NB4 (cell line): ENCODE measurements around the gene FBN1.

Source experiments
- CTCF ChIP-seq: IDR thresholded peaks from one replicate; pipeline ENCODE4 v1.5.1; 2012; ENCODE audit warnings: low read depth, low read length
- POLR2A ChIP-seq: IDR thresholded peaks from 2 replicates; pipeline ENCODE4 v1.6.1; 2011; ENCODE audit warnings: mild to moderate bottlenecking; ENCODE audit not compliant: insufficient read length; ENCODE audit errors: extremely low read depth

DNA sequence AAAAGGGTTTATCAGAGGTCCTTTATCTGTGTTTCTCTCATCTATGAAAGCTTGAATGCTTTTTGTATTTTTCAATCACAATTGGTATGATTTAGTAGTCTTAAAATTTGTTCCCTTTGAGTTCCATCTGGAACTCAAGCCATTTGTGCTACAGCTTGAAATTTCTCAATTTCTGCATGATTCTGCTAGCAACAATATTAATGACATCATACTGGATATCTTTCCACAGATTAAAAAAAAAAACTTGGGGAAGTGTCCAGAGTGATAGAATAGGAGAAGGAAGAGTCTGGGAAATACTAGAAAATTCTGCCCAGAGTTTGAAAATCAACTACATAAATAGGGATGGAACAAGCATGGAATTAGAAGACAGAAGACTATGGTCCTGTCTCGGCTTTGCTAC lies 9.3 kb upstream of the FBN1 start:
- no peak for TF ChIP-seq CTCF
- no peak for TF ChIP-seq POLR2A
